HG03066 (cell line): Measurements from ENCODE around the gene MIEN1.
"Not testable (repeated sequence)": the region's sequence is repeated elsewhere in the genome, so short reads cannot be mapped to it uniquely, and the experiment has no call there.

Experiments
- ATAC-seq: cut with Tn5 transposase; IDR thresholded peaks from one replicate; pipeline ENCODE4 v1.9.1; 2021; ENCODE audit warnings: low read depth; ENCODE audit not compliant: unreplicated experiment

Gene MIEN1

GRCh38 chr17:39742126-39742855 lies 12.0 kb upstream of the MIEN1 start:
- no peak for ATAC-seq

GRCh38 chr17:39740357-39741111 lies 10.2 kb upstream of the MIEN1 start:
- ATAC-seq: no peak

- no peak for ATAC-seq
Measured at GRCh38 chr17:39739885-39740356, 9.6 kb upstream of the MIEN1 start.

GRCh38 chr17:39738983-39739884 lies 8.9 kb upstream of the MIEN1 start:
- ATAC-seq: no peak

DNA sequence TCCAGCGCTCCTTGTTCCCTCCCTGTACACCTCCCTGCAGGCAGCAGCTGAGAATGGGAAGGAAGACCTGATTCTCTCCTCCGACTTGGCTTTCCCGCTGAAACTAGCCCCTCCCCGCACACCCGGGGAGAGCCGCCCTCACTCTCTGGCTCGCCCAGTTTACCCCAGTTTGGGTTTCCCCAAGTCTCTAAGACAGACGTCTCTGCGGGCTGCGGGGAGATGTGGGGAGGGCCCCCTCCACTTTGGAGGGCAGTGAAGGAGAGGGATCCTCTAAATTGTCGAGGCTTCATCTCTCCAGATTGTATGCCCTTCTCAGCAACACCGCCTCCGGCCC lies 8.2 kb upstream of the MIEN1 start:
- ATAC-seq: no peak

DNA sequence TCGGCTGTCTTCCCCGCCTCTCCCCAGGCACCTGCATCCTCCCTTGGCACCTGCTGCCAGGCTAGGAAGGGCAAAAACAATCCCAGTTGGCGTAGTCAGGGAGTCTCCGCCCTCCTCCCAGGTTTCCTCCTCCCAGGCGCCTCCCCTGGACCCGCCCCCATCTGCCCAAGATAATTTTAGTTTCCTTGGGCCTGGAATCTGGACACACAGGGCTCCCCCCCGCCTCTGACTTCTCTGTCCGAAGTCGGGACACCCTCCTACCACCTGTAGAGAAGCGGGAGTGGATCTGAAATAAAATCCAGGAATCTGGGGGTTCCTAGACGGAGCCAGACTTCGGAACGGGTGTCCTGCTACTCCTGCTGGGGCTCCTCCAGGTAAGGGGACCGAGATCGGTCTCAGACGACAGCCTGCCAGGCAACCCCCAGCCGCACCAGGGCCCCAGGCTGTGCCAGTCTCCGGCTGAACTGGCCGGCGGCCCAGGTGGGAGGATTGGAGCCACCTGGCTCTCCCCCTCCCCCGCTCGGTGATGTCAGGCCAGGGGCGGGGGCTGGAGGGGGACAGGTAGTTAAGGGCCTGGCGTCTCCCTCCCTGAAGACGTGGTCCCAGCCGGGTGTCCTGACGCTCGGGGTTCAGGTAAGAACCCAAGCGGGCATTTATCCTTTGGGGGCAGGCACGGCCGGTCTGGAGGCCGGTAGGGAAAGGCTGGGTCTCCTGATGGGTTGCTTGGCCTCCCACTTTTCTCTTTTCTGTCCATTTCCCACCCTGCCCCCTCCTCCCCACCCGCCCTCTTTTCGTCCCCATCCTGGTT lies 7.6 kb upstream of the MIEN1 start, which contains the start of gene GRB7:
GRB7 (plus strand) TSS at position 179 of the 808 bp plus-strand sequence. CDS start 4,364 bp downstream, outside the sequence.
- ATAC-seq: no peak

DNA sequence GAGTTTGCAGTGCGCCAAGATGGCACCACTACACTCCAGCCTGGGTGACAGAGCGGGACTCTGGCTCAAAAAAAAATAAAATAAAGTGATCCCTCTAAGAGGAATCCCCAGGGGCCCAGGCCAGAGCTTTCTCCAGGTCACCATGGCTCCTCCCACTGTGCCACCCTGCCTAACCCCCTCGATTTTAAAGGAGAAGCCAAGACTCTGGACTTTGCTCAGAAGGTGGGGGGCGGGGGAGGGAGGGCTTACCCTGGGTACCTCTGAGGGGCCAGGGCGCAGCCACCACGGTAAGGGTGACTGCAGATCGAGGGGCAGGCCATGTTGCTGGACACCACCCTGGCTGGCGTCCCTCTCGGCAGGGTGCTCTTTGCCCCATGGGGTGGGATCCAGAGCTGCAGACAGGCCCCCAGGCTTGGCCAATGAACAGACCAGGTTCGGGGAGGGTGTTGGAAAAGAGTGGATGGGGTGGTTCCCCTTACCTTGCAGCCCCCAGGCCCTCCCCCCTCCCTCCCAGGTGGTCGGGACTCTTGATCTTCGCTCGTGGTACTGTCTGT lies 7.0 kb upstream of the MIEN1 start:
- ATAC-seq: no peak

- no peak for ATAC-seq
Measured at GRCh38 chr17:39736319-39737165, 6.2 kb upstream of the MIEN1 start.

DNA sequence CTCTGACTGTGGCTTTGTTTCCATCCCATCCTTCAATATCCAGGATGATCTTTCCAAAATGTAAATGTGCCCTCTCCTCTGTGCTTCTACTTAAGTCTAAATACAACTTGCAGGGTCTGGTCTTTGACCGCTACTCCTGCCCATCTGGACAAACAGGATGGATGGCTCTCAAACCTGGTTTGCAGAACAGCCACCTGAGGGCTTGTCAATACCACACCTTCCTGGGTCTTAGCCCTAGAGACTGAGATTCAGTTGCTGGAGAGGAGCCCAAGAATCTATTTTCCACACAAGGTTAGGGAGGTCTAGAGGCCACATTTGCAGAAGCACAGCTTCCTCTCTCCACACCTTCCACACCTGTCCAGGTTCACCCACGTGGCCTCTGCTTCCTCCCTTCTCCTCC lies 5.5 kb upstream of the MIEN1 start:
- ATAC-seq: no peak

DNA sequence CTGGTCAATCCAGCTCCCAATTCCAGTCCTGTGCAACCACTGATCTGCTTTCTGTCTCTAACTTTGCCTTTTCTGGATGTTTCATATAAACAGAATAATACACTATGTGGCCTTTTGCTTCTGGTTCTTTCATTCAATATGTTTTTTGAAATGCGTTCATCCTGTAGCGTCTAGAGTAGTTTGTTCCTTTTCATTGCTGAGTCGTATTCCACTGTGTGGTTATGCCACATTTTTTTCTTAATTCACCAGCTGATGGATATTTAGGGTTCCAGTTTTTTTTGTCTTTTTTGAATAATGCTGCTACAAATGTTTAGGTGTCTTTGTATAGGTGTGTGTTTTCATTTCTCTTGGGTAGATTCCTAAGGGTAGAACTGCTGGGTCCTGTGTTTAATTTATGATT lies 2.3 kb upstream of the MIEN1 start:
- ATAC-seq: no peak

GRCh38 chr17:39729280-39729851 lies 966 bp downstream of the MIEN1 start:
- ATAC-seq: no peak

GRCh38 chr17:39727556-39727955 lies 2.8 kb downstream of the MIEN1 start:
- no peak for ATAC-seq

DNA sequence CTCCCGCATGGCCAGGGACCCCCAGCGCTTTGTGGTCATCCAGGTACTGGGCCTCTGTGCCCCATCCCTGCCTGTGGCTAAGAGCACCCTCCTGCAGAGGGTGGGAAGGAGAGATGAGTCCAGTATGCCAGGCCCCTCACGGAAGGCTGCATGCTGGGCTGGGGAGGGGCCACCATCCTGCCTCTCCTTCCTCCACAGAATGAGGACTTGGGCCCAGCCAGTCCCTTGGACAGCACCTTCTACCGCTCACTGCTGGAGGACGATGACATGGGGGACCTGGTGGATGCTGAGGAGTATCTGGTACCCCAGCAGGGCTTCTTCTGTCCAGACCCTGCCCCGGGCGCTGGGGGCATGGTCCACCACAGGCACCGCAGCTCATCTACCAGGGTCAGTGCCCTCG lies 3.7 kb downstream of the MIEN1 start:
- no peak for ATAC-seq

GRCh38 chr17:39725923-39726322 lies 4.4 kb downstream of the MIEN1 start:
- not testable (repeated sequence) for ATAC-seq

DNA sequence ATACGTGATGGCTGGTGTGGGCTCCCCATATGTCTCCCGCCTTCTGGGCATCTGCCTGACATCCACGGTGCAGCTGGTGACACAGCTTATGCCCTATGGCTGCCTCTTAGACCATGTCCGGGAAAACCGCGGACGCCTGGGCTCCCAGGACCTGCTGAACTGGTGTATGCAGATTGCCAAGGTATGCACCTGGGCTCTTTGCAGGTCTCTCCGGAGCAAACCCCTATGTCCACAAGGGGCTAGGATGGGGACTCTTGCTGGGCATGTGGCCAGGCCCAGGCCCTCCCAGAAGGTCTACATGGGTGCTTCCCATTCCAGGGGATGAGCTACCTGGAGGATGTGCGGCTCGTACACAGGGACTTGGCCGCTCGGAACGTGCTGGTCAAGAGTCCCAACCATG lies 5.6 kb downstream of the MIEN1 start:
- ATAC-seq: no peak

- ATAC-seq: no peak
Measured at GRCh38 chr17:39722965-39723848, 7.1 kb downstream of the MIEN1 start.

DNA sequence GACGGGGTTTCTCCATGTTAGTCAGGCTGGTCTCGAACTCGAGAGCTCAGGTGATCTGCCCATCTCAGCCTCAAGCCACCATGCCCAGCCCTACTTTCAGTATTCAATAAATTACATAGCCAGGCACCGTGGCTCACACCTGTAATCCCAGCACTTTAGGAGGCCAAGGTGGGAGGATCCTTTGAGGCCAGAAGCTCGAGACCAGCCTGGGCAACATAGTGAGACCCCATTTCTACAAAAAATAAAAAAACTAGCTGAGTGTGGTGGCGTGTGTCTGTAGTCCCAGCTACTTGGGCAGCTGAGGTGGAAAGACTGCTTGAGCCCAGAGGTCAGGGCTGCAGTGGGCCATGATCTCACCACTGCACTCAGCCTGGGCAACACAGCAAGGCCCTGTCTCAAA lies 8.2 kb downstream of the MIEN1 start:
- no peak for ATAC-seq
